Cardiac muscle cell (in vitro differentiated cells and primary cell): ENCODE data around the gene RAB3A. TPM values are rescaled to one million over a fixed set of nuclear protein-coding genes. Genes with fewer than 3 reads are reported as not detected.

Experiments
- DNase-seq, 2 donors: peaks; one replicate each; pipeline versions ENCODE4 v3.0.0 to v3.0.0-alpha.2; 2010 to 2017; ENCODE audit warnings: low read depth in 1 of 2, low spot score in 1 of 2
- H3K27ac ChIP-seq: fragments of 200-600 bp; sonication (generic); 2 replicates; pipeline ENCODE4 v1.5.1; 2016
- H3K27me3 ChIP-seq: fragments of 200-600 bp; sonication (generic); 2 replicates; pipeline ENCODE4 v1.6.0; 2016; ENCODE audit warnings: control low read depth
- H3K36me3 ChIP-seq: fragments of 200-600 bp; sonication (generic); 2 replicates; pipeline ENCODE4 v1.5.1; 2016; ENCODE audit warnings: control low read depth
- H3K4me1 ChIP-seq: fragments of 200-600 bp; sonication (generic); 2 replicates; pipeline ENCODE4 v1.8.1; 2017; ENCODE audit warnings: low read depth, mild to moderate bottlenecking, mixed run types
- H3K4me3 ChIP-seq: fragments of 200-600 bp; sonication (generic); 2 replicates; pipeline ENCODE4 v1.5.1; 2016; ENCODE audit warnings: mild to moderate bottlenecking
- H3K9me3 ChIP-seq: fragments of 200-600 bp; sonication (generic); 2 replicates; pipeline ENCODE4 v1.5.1; 2017; ENCODE audit warnings: low read depth, mild to moderate bottlenecking, control low read depth
- CTCF ChIP-seq: IDR thresholded peaks from 2 replicates; pipeline ENCODE4 v1.5.1; 2012; ENCODE audit warnings: low read depth, mild to moderate bottlenecking, low read length
- polyA plus RNA-seq: library from polyadenylated mRNA; unstranded; fragments of >200 nt; fragmentation: Nextera tagmentation; extraction: Ambion mirVana; gene quantifications from 2 replicates; pipeline ENCODE4 v1.2.1, GENCODE V29; 2016
- total RNA-seq: library from RNA; depleted of rRNA; stranded (reverse); fragments of >200 nt; gene quantifications from 2 replicates; pipeline ENCODE4 v1.2.3, GENCODE V29; 2016

RAB3A gene
- total and polyA plus RNA-seq, 2 experiments from 2014 or later: 12.5 to 13.0 TPM

- Histone ChIP-seq H3K27me3 (no peaks in the 10 kb centered on the region), H3K27ac (peak overlapping the region; percentile 35), H3K36me3 (peaks cover 3% of the 10 kb centered on the region), H3K4me3 (no peak overlapping the region), H3K9me3 (no peaks in the 10 kb centered on the region), H3K4me1 (no peaks in the 10 kb centered on the region)
- peak; percentile 62 to 96 for DNase-seq
- no peak for TF ChIP-seq CTCF
These were observed 46.9 kb downstream of the RAB3A start for GRCh38 chr19:18156841-18157464.

DNA sequence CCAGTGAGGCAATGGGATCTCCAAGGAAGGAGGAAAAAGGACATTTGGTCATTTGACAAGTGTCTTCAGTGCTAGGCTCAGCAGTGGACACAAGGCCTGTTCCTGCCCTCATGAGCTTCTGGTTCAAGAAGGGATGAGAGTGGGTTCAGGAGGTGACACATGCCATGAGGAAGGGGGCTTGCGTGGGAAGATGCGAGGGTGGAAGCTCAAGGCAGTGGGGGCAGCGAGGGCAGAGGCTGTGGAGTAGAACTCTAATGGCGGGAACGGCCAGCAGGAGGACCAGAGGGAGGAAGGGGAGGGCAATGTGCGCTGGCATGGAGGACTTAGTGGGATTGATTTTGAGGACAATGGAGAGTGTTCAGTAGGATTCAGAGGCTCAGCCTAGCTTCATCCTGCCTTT lies 47.6 kb downstream of the RAB3A start:
- no peak overlapping the region for H3K4me3 ChIP-seq
- H3K36me3 ChIP-seq: no peaks in the 10 kb centered on the region
- TF ChIP-seq CTCF: no peak
- no peaks in the 10 kb centered on the region for H3K4me1 ChIP-seq
- H3K27ac ChIP-seq: no peak overlapping the region
- no peak for DNase-seq
- no peaks in the 10 kb centered on the region for H3K27me3 ChIP-seq
- no peaks in the 10 kb centered on the region for H3K9me3 ChIP-seq

DNA sequence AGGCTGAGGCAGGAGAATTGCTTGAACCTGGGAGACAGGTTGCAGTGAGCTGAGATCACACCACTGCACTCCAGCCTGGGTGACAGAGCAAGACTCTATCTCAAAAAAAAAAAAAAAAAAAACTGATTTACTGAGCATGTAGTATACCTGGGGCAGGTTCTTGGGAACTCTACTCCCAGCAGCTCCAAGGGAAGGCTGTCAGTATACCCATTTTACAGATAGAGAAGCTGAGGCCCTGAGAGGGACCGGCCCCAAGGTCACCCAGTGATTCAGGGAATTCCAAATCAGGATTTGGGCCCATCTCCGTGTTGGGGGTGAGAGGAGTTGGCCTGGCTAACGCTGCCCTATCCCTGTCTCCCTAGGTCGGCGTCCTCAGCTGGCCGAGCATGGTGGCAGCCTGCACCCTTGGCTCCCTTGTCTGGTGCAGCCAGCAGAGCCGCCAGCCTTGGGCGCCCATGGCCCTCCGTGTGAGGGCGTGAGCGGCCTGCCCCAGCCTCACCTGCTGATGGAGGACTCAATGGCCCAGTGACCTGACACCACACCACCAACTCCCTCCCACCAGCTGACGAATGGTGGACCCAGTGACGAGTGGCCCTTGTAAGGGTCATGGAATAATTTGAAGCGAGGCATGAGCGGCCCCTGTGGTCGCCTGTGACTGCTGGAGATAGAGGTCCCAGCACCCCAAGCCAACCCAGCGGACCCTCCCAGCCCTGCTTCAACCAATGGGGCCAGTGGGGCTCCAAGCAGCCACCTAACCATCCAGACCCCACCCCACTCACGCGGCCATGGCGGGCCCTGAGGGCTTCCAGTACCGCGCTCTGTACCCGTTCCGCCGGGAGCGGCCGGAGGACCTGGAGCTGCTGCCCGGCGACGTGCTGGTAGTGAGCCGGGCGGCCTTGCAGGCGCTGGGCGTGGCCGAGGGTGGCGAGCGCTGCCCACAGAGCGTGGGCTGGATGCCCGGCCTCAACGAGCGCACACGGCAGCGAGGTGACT lies 48.5 kb downstream of the RAB3A start:
- Histone ChIP-seq H3K27me3 (no peaks in the 10 kb centered on the region), H3K27ac (no peak overlapping the region), H3K4me1 (no peaks in the 10 kb centered on the region), H3K9me3 (no peaks in the 10 kb centered on the region), H3K4me3 (no peak overlapping the region), H3K36me3 (no peaks in the 10 kb centered on the region)
- no peak for DNase-seq
- TF ChIP-seq CTCF: no peak

- H3K36me3 ChIP-seq: no peaks in the 10 kb centered on the region
- DNase-seq: no peak
- H3K4me3 ChIP-seq: peak overlapping the region; percentile 96
- H3K9me3 ChIP-seq: no peaks in the 10 kb centered on the region
- no peaks in the 10 kb centered on the region for H3K27me3 ChIP-seq
- H3K4me1 ChIP-seq: no peaks in the 10 kb centered on the region
- TF ChIP-seq CTCF: no peak
- peak overlapping the region; percentile 55 for H3K27ac ChIP-seq
These were observed 50.2 kb downstream of the RAB3A start for GRCh38 chr19:18153556-18154134.

DNA sequence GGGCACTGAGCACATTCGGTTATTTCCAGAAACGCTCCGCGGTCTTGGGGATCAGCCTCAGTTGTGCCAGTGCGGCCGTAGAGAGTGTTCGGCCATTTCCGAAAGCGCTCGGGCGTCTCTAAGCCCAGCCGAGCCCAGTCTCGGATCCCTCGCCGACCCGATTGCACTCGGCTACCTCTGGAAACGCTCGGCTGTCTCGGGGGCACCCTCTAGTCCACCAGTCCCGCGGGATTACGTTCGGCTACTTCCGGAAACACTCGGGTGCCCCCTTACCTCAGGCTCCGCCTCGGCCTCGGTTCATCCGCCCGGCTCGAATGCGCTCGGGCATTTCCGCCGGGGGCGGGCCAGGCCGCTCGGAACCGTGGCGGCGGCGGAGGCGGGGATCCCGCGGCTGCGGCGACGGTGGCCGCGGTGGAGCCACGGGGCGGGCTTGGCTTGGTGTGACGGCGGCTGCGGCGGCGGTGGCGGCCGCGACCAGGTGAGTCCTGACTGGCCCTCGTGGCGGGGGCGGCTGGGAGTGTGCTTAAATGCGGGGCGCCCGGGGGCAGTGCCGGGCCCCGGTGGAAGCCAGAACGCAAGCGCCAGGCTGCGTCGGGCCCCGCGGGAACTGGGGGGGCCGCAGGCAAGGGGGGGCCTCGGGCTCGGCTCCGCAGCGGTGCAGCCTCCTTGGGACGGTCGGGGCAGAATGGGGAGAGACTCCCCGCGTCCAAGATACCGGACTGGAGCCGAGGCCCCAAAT lies 50.9 kb downstream of the RAB3A start, which contains the start of gene PIK3R2:
TSS of gene PIK3R2 (plus strand) at position 347 of the 739 bp plus-strand sequence. CDS start 2,717 bp downstream, outside the sequence.
- peak; percentile 99 to 100 for DNase-seq
- Histone ChIP-seq H3K4me3 (peak within 1 kb of the TSS; percentile 96), H3K4me1 (no peaks in the 10 kb centered on the region)

More for the DNA sequence above, 50.9 kb downstream of the RAB3A start, which contains the start of gene PIK3R2:
- no peak for TF ChIP-seq CTCF
- Histone ChIP-seq H3K27ac (peak within 1 kb of the TSS; percentile 89), H3K9me3 (no peaks in the 10 kb centered on the region), H3K36me3 (no peaks in the 10 kb centered on the region), H3K27me3 (no peaks in the 10 kb centered on the region)
